Stimulated activated CD8-positive, alpha-beta memory T cell treated with anti-CD3 and anti-CD28 coated beads, Interleukin-12 subunit alpha, Interleukin-12 subunit beta, amount 100 ng/mL, for 24 hours (primary cell): Measurements from ENCODE around the gene ACRV1.

ENCODE experiments used
- DNase-seq: peaks from one replicate; pipeline ENCODE4 v3.0.0-alpha.2; 2020; ENCODE audit errors: extremely low read depth

ACRV1 gene

GRCh38 chr11:125649465-125650166 lies 31.0 kb downstream of the ACRV1 start:
- DNase-seq = no peak

GRCh38 chr11:125645871-125646270 lies 34.8 kb downstream of the ACRV1 start:
- DNase-seq = no peak

GRCh38 chr11:125638315-125638714 lies 42.3 kb downstream of the ACRV1 start:
- DNase-seq = no peak

GRCh38 chr11:125637840-125638239 lies 42.8 kb downstream of the ACRV1 start:
- no peak for DNase-seq

- no peak for DNase-seq
Measured at GRCh38 chr11:125627236-125627910, 53.3 kb downstream of the ACRV1 start.

GRCh38 chr11:125626288-125626950 lies 54.2 kb downstream of the ACRV1 start:
- DNase-seq = no peak

GRCh38 chr11:125625630-125626287 lies 54.9 kb downstream of the ACRV1 start:
- DNase-seq = peak; percentile 54

GRCh38 chr11:125625225-125625629 lies 55.4 kb downstream of the ACRV1 start:
- no peak for DNase-seq

GRCh38 chr11:125624756-125625213 lies 55.9 kb downstream of the ACRV1 start, which contains the start of gene CHEK1:
CHEK1 (plus strand) TSS chr11:125625163; CDS start chr11:125626769, 1,606 bp downstream.
- DNase-seq = no peak

GRCh38 chr11:125623064-125623463 lies 57.6 kb downstream of the ACRV1 start:
- DNase-seq = no peak

- DNase-seq = no peak
Measured at GRCh38 chr11:125621995-125622394, 58.7 kb downstream of the ACRV1 start.
